Muscle layer of colon (tissue), 2 donors: ENCODE measurements around the gene FGF6.

ENCODE experiments used
- H3K27ac ChIP-seq: one replicate; pipeline ENCODE4 v1.7.0; 2013; ENCODE audit warnings: low read depth, mild to moderate bottlenecking, low read length, moderate library complexity
- H3K27me3 ChIP-seq, 2 donors: one replicate each; pipeline ENCODE4 v1.7.0; 2013; ENCODE audit warnings: low read length in 2 of 2, mild to moderate bottlenecking in 2 of 2; ENCODE audit not compliant: insufficient read depth in 2 of 2, control insufficient read depth in 1 of 2
- H3K36me3 ChIP-seq: one replicate; pipeline ENCODE4 v1.7.0; 2013; ENCODE audit warnings: mild to moderate bottlenecking, low read length; ENCODE audit not compliant: insufficient read depth
- H3K4me1 ChIP-seq: one replicate; pipeline ENCODE4 v1.7.0; 2013; ENCODE audit warnings: mild to moderate bottlenecking, low read length; ENCODE audit not compliant: insufficient read depth
- H3K4me3 ChIP-seq, 2 donors: one replicate each; pipeline ENCODE4 v1.7.0; 2013; ENCODE audit warnings: low read length in 2 of 2, low read depth in 1 of 2, mild to moderate bottlenecking in 1 of 2, moderate library complexity in 1 of 2
- H3K9ac ChIP-seq: one replicate; pipeline ENCODE4 v1.7.0; 2013; ENCODE audit warnings: low read length
- H3K9me3 ChIP-seq: one replicate; pipeline ENCODE4 v1.7.0; 2013; ENCODE audit warnings: mild to moderate bottlenecking, low read length
- donor health status: abdominal sarcoma.
- donor health status: Adenocarcinoma of cecum.

FGF6 gene

DNA sequence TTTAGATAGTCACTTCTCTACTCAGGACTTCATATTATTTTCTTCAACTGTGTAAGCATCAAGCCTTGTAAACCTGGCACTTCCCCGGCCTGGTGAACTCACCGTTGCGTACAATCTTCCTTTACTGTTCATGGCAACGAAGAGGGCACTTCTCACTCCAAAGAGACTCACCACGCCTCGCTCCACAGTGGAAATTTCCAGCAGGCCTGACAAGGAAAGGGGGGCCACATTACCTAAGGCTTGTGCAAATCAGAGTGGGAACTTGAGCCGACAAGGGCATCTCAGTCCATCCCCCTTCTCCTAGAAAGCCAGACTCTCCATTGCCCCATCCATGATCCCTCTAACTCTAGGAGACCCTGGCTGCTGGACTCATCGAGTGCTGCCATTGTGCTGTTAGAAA is 1.6 kb downstream of the FGF6 start:
- Histone ChIP-seq H3K4me3 (no peak overlapping the region), H3K36me3 (no peaks in the 10 kb centered on the region), H3K9ac (no peak overlapping the region)

DNA sequence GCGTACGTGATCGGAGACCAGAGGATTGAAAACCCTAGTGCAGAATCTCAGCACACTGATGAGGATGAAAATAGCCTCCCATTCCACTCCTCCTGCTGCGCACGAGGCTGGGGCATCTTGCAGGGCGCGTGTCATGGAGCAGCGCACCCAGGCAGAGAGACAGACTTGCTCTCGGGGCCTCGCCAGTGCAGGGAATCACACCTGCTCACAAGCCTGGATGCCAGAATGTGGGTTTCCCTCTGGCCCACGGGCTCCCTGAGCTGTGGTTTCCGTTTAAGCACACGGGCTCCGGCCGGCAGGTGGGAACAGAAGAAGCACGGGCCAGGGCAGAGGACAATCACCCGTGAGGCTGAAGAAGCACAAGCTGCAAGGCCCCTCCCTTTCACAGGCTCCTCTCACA is 2.0 kb downstream of the FGF6 start:
- H3K27ac ChIP-seq = no peak overlapping the region
- peaks cover 8% of the 10 kb centered on the region for H3K4me1 ChIP-seq
- no peak overlapping the region for H3K9ac ChIP-seq
- peaks cover 0 to 9% of the 10 kb centered on the region in 2 donors for H3K27me3 ChIP-seq
- H3K36me3 ChIP-seq = no peaks in the 10 kb centered on the region
- no peak overlapping the region for H3K4me3 ChIP-seq
- no peaks in the 10 kb centered on the region for H3K9me3 ChIP-seq

More for the DNA sequence above, 1.6 kb downstream of the FGF6 start:
- H3K27ac ChIP-seq = no peak overlapping the region
- H3K27me3 ChIP-seq = peaks cover 0 to 9% of the 10 kb centered on the region in 2 donors
- no peaks in the 10 kb centered on the region for H3K9me3 ChIP-seq
- H3K4me1 ChIP-seq = peaks cover 8% of the 10 kb centered on the region

DNA sequence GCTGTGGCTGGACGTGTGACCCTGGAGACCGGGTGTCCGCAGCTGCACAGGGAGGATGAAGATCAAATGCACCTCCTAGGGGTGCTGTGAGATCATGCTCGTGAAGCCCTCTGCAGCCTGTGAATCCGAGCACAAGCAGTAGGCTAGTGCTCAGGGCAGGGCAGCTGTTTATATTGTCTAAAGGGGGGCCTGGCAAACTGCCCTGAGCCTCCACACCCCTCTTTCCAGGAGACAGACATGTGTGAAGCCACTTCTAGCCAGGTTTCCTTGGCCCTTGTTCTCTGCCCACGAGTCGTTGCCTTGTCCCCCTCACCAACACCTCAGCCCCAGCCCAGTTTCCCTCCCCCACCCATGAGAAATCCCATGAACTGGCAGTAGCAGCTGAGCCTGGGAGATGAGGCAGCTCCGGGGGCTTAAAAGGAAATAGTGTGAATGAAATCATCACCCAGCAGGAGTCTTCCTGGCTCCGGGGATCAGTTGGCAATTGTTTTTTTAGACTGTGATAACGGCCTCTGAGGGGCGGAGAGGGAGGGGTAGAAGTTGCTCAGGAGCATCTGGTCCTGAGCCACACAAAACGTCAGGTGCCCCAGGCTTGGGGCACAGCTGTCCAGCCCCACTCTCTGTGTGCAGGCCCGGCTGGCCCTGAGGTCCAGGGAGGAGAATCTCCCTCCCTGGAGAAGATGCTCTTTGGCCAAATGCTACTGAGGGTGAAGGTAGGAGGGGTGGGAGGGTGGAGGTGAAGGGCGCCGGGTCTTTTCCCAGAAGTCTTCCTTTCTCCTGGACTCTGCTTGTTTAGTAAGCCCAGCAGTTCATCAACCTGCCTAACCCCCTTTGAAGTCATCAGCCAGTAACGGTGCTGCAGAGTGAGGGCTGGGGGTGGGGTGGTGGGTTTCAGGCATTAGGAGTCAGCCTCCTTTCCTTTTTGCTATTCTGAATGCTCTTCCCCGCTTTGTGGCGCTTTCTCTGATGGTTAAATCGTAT is 4.0 kb downstream of the FGF6 start:
- Histone ChIP-seq H3K4me1 (peaks cover 8% of the 10 kb centered on the region), H3K27ac (no peak overlapping the region), H3K27me3 (peaks cover 0 to 9% of the 10 kb centered on the region in 2 donors), H3K9me3 (no peaks in the 10 kb centered on the region), H3K4me3 (no peak overlapping the region), H3K9ac (no peak overlapping the region), H3K36me3 (no peaks in the 10 kb centered on the region)

DNA sequence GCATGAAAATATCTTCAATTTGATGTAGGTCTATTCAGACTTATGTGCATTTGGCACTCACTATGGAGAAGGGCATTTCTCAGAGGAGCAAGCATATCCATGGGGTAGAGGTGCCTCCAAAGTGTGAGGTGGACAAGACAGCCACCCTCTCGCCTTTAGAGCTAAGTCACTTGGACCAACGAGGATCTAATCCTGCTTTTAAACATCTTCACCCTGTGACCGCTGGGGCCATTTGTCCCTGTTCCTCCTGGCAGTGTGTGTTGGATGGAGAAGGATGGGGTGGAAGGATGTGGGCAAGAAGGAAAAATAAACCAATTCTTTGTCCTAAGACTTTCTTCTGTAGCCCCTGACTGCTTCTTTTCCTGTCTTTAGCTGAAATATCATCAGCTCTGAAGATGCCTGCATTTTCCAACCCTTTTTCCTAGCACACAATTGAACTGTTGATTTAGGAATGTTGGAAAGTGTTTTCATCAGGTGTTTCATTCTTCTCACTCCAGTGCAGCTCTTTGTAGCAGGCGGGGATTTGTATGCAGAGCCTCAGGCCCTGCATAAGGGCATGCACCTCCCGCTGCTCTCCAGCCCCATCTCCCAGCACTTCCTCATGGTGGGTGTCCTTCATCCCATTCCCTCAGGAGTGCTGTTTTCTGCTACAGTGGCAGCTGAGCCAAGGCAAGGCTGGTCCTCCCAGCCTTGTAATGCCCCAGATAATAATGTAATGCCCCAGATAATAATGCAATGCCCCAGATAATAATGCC is 5.3 kb downstream of the FGF6 start:
- H3K4me1 ChIP-seq = peaks cover 8% of the 10 kb centered on the region
- no peaks in the 10 kb centered on the region for H3K36me3 ChIP-seq
- H3K27me3 ChIP-seq = peaks cover 0 to 9% of the 10 kb centered on the region in 2 donors
- H3K4me3 ChIP-seq = no peak overlapping the region
- H3K27ac ChIP-seq = no peak overlapping the region
- H3K9ac ChIP-seq = no peak overlapping the region
- no peaks in the 10 kb centered on the region for H3K9me3 ChIP-seq

DNA sequence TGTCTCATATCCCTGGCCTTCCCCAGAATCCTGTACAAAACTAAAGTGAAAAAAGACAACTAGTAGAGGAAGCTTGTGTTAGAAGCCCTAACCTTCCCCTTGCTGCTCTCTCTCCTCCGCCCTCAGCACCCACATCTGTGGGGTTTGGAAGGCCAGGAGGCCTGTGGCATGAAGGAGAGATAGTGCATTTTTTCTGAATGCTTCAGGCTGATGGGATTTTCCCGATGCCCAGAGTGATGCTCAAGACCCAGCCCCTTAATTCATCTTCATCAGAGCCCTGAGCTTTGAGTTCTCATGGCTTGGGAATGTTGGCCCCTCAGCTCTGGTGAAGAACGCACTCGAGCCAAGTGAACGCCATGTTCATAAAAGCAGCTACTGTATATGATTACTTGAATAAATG is 5.9 kb downstream of the FGF6 start:
- no peaks in the 10 kb centered on the region for H3K36me3 ChIP-seq
- no peak overlapping the region for H3K9ac ChIP-seq
- H3K27me3 ChIP-seq = peaks cover 0 to 9% of the 10 kb centered on the region in 2 donors
- peaks cover 8% of the 10 kb centered on the region for H3K4me1 ChIP-seq
- H3K9me3 ChIP-seq = no peaks in the 10 kb centered on the region
- no peak overlapping the region for H3K27ac ChIP-seq
- H3K4me3 ChIP-seq = no peak overlapping the region

DNA sequence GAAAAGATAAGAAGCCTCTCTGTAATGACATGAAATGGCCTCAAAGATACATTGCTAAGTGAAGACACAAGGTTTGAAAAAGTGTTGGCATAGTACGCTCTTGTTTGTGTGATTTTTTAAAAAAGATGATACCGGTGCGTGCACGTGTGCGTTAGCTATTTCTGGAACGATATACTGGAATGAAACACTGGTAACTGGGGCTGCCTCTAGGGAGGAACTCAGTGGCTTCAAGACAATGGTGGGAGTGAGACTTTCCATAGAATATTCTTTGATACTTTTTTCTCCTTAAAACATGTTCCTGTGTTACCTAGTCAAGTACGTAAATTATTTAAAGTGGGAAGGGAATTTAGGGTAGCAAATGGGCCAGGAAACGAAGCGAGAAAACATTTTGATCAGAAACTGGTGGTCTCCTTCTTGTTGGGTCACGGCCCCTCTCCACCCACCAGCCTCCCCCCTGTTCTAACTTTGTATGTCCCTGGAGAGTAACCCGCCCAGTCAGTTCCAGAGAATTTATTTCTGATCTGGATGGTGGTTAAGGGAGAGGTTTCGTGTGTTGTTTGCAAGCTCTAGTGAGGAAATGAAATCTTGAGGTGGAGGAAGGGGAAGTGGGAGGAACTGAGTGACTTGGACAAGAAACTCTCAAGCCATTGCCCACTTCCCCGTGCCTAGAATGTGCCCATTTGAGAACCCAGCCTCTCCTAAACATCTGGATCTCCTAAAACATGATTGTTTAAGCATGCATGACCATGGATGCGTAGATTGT is 6.6 kb downstream of the FGF6 start:
- H3K4me1 ChIP-seq = peaks cover 8% of the 10 kb centered on the region
- H3K36me3 ChIP-seq = no peaks in the 10 kb centered on the region
- H3K4me3 ChIP-seq = no peak overlapping the region
- no peak overlapping the region for H3K27ac ChIP-seq
- H3K27me3 ChIP-seq = peaks cover 0 to 9% of the 10 kb centered on the region in 2 donors
- H3K9me3 ChIP-seq = no peaks in the 10 kb centered on the region
- no peak overlapping the region for H3K9ac ChIP-seq

DNA sequence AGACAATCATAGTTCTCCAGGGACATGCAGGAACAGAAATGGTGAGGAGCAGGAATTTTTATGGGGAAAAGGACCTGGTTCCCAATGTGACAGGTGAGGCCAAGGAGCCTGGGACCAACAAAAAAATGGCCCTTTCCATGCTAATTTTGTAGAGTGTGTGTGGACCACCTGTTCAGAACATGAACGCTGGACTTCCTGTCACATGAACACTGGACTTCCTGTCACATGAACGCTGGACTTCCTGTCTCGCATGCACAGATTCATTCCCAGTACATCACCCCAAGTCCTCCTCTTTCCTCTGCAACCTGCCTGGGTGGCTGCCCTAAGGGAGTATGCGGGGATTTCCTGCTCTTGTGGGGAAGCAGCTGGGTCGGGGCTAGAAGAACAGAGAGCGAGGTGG is 10.1 kb downstream of the FGF6 start:
- no peak overlapping the region for H3K4me3 ChIP-seq
- H3K4me1 ChIP-seq = no peaks in the 10 kb centered on the region
- H3K9me3 ChIP-seq = no peaks in the 10 kb centered on the region
- H3K27me3 ChIP-seq = peaks cover 0 to 4% of the 10 kb centered on the region in 2 donors
- H3K27ac ChIP-seq = no peak overlapping the region
- no peaks in the 10 kb centered on the region for H3K36me3 ChIP-seq
- H3K9ac ChIP-seq = no peak overlapping the region

DNA sequence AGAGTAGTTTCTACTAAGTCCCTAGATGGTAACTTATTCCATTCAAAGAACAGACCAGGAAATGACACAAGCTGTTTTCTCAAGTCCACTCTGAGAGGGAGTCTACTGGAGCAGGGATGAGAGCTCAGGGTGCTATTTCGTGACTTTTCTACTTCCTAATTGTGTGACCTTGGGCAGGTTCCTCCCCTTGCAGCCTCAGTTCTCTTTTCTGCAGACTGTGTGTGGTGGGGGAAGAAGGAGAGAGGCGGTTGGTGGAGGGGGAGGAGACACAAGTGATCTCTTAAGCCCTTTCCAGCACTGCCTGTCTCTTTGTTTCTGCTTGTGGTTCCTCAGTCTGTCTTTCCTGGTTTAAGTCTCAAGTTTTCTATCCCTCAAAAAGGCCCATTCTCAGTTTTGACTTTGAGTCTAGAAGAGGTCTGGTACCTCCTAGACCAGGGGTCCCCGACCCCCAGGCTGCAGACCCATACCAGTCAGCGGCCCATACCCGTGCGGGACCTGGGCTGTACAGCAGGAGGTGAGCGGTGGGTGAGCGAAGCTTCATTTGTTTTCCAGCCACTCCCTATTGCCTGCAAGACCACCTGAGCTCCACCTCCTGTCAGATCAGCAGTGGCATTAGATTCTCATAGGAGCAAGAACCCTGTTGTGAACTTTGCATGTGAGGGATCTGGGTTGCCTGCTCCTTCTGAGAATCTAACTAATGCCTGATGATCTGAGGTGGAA is 10.7 kb downstream of the FGF6 start:
- no peak overlapping the region for H3K9ac ChIP-seq
- no peaks in the 10 kb centered on the region for H3K9me3 ChIP-seq
- no peaks in the 10 kb centered on the region for H3K4me1 ChIP-seq
- no peak overlapping the region for H3K4me3 ChIP-seq
- H3K36me3 ChIP-seq = no peaks in the 10 kb centered on the region
- no peak overlapping the region for H3K27ac ChIP-seq
- H3K27me3 ChIP-seq = no peaks in the 10 kb centered on the region

DNA sequence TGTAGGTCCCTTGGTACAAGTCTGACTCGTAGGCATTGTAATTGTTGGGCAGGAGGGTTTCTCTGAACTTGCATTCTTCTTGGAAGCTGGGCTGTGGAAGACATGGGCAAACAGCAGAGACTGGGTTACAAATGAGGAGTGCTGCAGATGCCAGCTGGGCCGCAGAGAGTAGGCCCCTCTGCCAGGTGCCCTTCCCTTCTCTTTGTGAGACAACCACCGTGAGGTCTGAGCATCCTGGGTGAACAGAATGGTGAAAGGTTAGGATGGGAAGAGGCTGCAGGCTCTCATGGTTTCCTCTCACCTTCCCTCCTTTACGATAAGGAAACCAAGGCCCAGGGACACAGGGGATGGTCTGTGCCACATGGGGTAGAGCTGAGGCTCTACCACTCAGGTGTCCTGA is 11.3 kb downstream of the FGF6 start:
- no peaks in the 10 kb centered on the region for H3K9me3 ChIP-seq
- no peaks in the 10 kb centered on the region for H3K36me3 ChIP-seq
- H3K4me1 ChIP-seq = no peaks in the 10 kb centered on the region
- H3K4me3 ChIP-seq = no peak overlapping the region
- no peak overlapping the region for H3K27ac ChIP-seq
- no peaks in the 10 kb centered on the region for H3K27me3 ChIP-seq
- no peak overlapping the region for H3K9ac ChIP-seq

DNA sequence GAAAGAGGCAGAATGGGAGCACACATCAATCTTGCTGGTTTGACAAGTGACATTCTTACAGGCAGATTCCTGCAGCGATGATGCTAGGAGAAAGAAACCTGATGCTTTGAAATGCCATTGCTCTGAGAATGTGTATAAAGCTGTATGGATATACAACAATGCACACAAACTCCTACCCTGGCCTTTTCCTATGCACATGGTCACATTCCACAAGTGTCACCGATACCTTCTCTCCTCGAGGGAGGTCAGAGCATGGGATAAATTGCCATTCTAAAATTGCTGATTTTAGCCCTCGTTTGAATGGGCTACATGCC is 11.9 kb downstream of the FGF6 start:
- Histone ChIP-seq H3K27me3 (no peaks in the 10 kb centered on the region), H3K9me3 (no peaks in the 10 kb centered on the region), H3K4me1 (no peaks in the 10 kb centered on the region), H3K27ac (no peak overlapping the region), H3K9ac (no peak overlapping the region), H3K4me3 (no peak overlapping the region), H3K36me3 (no peaks in the 10 kb centered on the region)
